Subcutaneous abdominal adipose tissue (tissue), 5 donors: ENCODE measurements around the gene NEDD4L.
A peak's percentile ranks its signal among the peaks of the same experiment; 100 is the strongest.

Experiments used
- H3K27ac ChIP-seq: one replicate; pipeline ENCODE4 v1.7.0; 2013; ENCODE audit warnings: low read depth, mild to moderate bottlenecking, inconsistent platforms, low read length, moderate library complexity
- H3K27me3 ChIP-seq, 5 donors: one replicate each; pipeline ENCODE4 v1.7.0; 2013; ENCODE audit warnings: low read length in 5 of 5, inconsistent platforms in 1 of 5; ENCODE audit not compliant: control insufficient read depth in 5 of 5, insufficient read depth in 4 of 5
- H3K36me3 ChIP-seq, 5 donors: one replicate each; pipeline ENCODE4 v1.7.0; 2013; ENCODE audit warnings: low read length in 5 of 5; ENCODE audit not compliant: control insufficient read depth in 5 of 5, insufficient read depth in 5 of 5
- H3K4me1 ChIP-seq, 5 donors: one replicate each; pipeline ENCODE4 v1.7.0; 2013; ENCODE audit warnings: low read length in 5 of 5, mild to moderate bottlenecking in 3 of 5, moderate library complexity in 1 of 5; ENCODE audit not compliant: control insufficient read depth in 5 of 5, insufficient read depth in 5 of 5
- H3K4me3 ChIP-seq, 5 donors: one replicate each; pipeline ENCODE4 v1.7.0; 2013; ENCODE audit warnings: low read length in 5 of 5, low read depth in 1 of 5
- H3K9ac ChIP-seq, 5 donors: one replicate each; pipeline ENCODE4 v1.7.0; 2013; ENCODE audit warnings: low read length in 5 of 5, mild to moderate bottlenecking in 4 of 5, moderate library complexity in 3 of 5
- H3K9me3 ChIP-seq, 5 donors: one replicate each; pipeline ENCODE4 v1.7.0; 2013; ENCODE audit warnings: low read length in 5 of 5; ENCODE audit not compliant: control insufficient read depth in 5 of 5
- donor health status: healthy.
- donor health status: healthy.
- donor health status: healthy.
- donor health status: healthy.
- donor health status: healthy.

NEDD4L gene

DNA sequence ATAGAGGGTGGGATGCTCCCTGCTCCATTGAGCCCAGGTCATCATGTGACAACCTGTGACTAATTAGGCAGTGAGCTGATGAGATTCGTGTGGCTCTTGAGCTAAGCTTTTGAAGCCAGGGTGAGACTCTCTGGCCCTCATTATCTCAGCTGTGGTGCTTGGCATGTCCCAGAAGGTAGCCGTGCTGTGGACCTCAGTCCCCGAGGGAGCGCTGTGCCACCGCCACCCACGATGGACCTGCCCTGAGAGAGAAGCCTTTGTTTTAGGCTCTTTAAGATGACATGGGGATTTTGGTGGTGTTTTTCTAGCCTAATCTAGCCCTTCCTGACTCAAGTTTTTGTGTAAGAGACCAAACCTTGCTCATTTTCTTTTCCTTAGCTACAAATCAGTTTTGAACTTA lies 66.4 kb downstream of the NEDD4L start:
- H3K4me3 ChIP-seq = no peak overlapping the region
- H3K27ac ChIP-seq = no peak overlapping the region
- no peaks in the 10 kb centered on the region for H3K4me1 ChIP-seq

DNA sequence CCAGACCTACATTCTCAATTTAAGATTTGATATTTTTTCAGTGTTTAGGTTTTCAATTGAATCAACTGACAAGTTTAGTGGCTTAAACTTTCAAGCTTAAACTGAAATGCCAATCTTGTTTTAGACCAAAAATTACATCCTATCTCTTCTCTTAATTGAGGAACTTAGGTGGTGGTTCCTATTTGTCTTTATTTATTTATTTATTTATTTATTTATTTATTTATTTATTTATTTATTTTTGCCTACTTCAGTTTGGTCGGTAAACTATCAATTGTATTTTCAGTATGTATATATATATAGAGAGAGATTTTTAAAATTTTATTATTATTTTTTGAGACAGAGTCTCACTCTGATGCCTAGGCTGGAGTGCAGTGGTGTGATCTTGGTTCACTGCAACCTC lies 68.1 kb downstream of the NEDD4L start:
- H3K27me3 ChIP-seq = no peaks in the 10 kb centered on the region
- no peak overlapping the region for H3K4me3 ChIP-seq
- H3K9ac ChIP-seq = no peak overlapping the region
- H3K4me1 ChIP-seq = no peaks in the 10 kb centered on the region
- H3K27ac ChIP-seq = no peak overlapping the region
- no peaks in the 10 kb centered on the region for H3K9me3 ChIP-seq
- no peaks in the 10 kb centered on the region for H3K36me3 ChIP-seq

More for the DNA sequence above, 66.4 kb downstream of the NEDD4L start:
- no peaks in the 10 kb centered on the region for H3K36me3 ChIP-seq
- no peak overlapping the region for H3K9ac ChIP-seq
- H3K9me3 ChIP-seq = no peaks in the 10 kb centered on the region
- H3K27me3 ChIP-seq = no peaks in the 10 kb centered on the region

GRCh38 chr18:58113337-58113736 lies 69.3 kb downstream of the NEDD4L start:
- Histone ChIP-seq H3K36me3 (no peaks in the 10 kb centered on the region), H3K9ac (no peak overlapping the region), H3K27me3 (no peaks in the 10 kb centered on the region)

DNA sequence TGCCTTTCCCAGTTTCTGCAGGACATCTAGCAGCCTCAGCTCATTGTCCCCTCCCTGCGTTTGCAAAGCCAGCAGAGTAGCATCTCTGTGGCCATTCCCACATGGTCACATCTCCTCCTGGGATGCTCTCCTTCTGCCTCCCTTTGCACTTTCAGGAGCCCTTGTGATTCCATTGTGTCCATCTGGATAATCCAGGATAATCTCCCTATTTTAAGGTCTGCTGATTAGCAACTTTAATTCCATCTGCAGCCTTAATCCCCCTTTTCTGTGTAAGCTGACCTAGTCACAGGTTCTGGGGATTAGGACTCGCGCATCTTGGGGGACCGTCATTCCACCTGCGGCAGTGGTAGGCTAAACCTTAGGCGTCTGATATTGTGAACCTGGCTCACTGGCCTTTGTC lies 70.7 kb downstream of the NEDD4L start:
- Histone ChIP-seq H3K36me3 (no peaks in the 10 kb centered on the region), H3K9me3 (no peaks in the 10 kb centered on the region), H3K9ac (no peak overlapping the region), H3K4me3 (no peak overlapping the region), H3K27me3 (no peaks in the 10 kb centered on the region), H3K4me1 (peaks cover 0 to 11% (median 3%) of the 10 kb centered on the region in 5 donors), H3K27ac (no peak overlapping the region)

More at GRCh38 chr18:58113337-58113736, 69.3 kb downstream of the NEDD4L start:
- Histone ChIP-seq H3K27ac (no peak overlapping the region), H3K9me3 (no peaks in the 10 kb centered on the region), H3K4me1 (peaks cover 0 to 10% (median 3%) of the 10 kb centered on the region in 5 donors), H3K4me3 (no peak overlapping the region)

DNA sequence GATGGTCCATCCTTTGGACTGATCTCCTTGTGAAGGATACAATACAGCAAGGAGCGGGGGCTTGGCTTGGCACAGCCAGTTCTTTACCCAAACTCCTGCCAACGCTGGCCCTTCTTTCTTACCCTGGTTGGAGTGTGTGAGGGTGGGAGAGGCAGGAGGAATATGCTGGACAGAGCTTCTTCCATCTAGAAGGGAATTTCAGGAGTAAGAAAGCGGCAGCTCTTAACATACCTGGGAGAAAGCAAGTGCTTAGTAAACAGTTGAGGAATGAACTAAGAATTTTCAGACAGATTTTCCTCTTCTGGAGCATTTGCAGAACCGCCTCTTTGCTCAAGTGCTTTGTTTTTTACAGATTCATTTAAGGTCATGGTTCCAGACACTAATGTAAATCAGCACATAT lies 72.8 kb downstream of the NEDD4L start:
- no peak overlapping the region for H3K4me3 ChIP-seq
- H3K9me3 ChIP-seq = no peaks in the 10 kb centered on the region
- no peak overlapping the region for H3K9ac ChIP-seq
- no peaks in the 10 kb centered on the region for H3K27me3 ChIP-seq
- no peak overlapping the region for H3K27ac ChIP-seq
- no peaks in the 10 kb centered on the region for H3K36me3 ChIP-seq
- H3K4me1 ChIP-seq = peaks cover 0 to 11% (median 3%) of the 10 kb centered on the region in 5 donors

DNA sequence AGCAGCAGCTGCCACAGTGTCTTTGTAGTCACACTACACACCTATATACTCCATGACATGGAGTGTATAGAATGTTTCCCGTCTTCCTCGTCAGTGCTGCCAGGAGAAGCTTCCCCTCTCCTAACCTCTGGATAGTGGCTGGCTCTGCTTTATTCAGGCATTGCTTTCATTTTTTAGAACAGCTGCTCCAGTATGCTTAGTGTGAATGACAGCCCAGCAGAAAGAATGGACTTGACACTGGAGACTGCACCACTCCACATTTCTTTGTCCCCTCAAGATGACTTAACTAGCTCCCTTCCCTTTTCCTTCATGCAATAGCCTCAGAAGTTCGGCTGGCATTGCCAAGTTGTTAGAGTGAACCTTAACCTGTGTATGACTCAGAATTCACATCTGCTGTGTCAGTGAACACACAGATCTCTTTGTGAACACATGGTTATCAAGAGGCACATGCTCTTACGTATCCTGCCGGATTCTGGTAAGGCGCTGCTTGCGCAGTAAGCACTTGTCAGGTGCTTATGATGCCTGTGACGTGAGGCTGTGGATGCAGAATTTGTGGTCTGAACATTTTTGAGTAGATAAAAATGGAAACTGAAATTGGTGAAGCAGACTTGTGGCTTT lies 73.9 kb downstream of the NEDD4L start:
- H3K4me3 ChIP-seq = no peak overlapping the region
- no peaks in the 10 kb centered on the region for H3K9me3 ChIP-seq
- peak overlapping the region in 2 of 5 donors; percentile 6 to 12 for H3K9ac ChIP-seq
- H3K27me3 ChIP-seq = no peaks in the 10 kb centered on the region
- H3K27ac ChIP-seq = peak overlapping the region; percentile 1
- peaks cover 0 to 11% (median 3%) of the 10 kb centered on the region in 5 donors for H3K4me1 ChIP-seq
- no peaks in the 10 kb centered on the region for H3K36me3 ChIP-seq

- Histone ChIP-seq H3K4me3 (no peak overlapping the region), H3K36me3 (no peaks in the 10 kb centered on the region), H3K27me3 (no peaks in the 10 kb centered on the region), H3K4me1 (peaks cover 0 to 11% (median 3%) of the 10 kb centered on the region in 5 donors), H3K27ac (peak overlapping the region; percentile 1), H3K9me3 (no peaks in the 10 kb centered on the region), H3K9ac (no peak overlapping the region)
These were observed 74.5 kb downstream of the NEDD4L start for GRCh38 chr18:58118536-58118935.

- H3K4me3 ChIP-seq = no peak overlapping the region
- no peaks in the 10 kb centered on the region for H3K9me3 ChIP-seq
- no peak overlapping the region for H3K27ac ChIP-seq
These were observed 75.8 kb downstream of the NEDD4L start for GRCh38 chr18:58119819-58120218.

GRCh38 chr18:58124475-58124874 lies 80.4 kb downstream of the NEDD4L start:
- Histone ChIP-seq H3K27ac (no peak overlapping the region), H3K36me3 (no peaks in the 10 kb centered on the region), H3K4me1 (no peaks in the 10 kb centered on the region), H3K9me3 (no peaks in the 10 kb centered on the region), H3K4me3 (no peak overlapping the region), H3K9ac (no peak overlapping the region), H3K27me3 (no peaks in the 10 kb centered on the region)

More at GRCh38 chr18:58119819-58120218, 75.8 kb downstream of the NEDD4L start:
- H3K4me1 ChIP-seq = peaks cover 0 to 11% (median 3%) of the 10 kb centered on the region in 5 donors
- H3K27me3 ChIP-seq = no peaks in the 10 kb centered on the region
- no peaks in the 10 kb centered on the region for H3K36me3 ChIP-seq
- no peak overlapping the region for H3K9ac ChIP-seq

- Histone ChIP-seq H3K9me3 (no peaks in the 10 kb centered on the region), H3K4me3 (no peak overlapping the region), H3K27ac (no peak overlapping the region), H3K27me3 (no peaks in the 10 kb centered on the region), H3K36me3 (no peaks in the 10 kb centered on the region), H3K9ac (no peak overlapping the region), H3K4me1 (no peaks in the 10 kb centered on the region)
These were observed 81.2 kb downstream of the NEDD4L start for GRCh38 chr18:58125183-58125582.
